Measurements from ENCODE around the gene CEP72. TPM values are rescaled to one million over a fixed set of nuclear protein-coding genes. Genes with fewer than 3 reads are reported as not detected.

CEP72 gene
- total RNA-seq, 1 donor from 2014 or later, result 11.9 TPM

DNA sequence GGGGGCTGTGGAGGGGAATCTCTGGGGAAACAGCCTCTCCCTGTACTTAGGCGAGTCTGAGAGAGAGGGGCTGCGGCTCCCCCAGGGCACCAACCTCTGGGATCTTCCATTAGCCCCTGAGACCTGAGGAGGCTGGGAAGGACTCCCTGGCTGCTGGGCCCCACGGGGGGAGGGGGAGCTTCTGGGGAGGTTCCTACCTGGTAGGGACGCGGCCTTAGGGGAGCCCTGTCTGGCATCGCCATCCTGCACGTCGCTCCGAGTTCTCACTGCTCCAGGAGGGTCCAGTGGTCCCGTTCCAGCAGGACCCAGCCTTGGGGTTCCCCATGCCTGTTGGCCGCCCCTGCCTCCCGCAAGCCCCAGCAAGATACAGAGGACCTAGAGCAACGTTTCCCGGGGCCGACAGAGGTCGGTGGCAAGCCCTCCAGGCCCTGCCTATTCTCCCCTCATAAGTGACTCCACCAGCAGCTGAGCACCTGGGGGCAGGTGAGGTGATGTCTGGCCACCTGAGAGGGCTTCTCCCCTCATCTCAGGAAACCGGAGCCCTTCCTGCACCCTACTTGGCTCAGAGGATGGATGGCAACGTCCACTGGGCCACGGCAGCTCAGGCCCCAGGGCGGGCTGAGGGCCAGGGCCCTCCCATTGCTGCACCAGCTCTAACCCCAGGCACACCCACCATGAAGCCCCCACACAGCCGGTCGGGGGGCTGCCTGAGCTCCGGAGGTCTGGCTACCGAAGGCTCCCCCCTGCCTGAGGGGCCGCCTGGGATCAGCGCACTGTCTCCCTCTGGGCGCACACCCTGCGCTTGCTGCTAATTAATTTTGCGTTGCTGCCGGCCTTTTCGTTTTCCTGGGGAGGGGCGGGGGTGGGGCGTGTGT lies 58.5 kb downstream of the CEP72 start:
- Mint-ChIP-seq H3K4me1 (ENCODE audit: unreplicated experiment) (no peaks in the 10 kb centered on the region), H3K36me3 (ENCODE audit: low read depth, unreplicated experiment) (peaks cover 10% of the 10 kb centered on the region), H3K27ac (ENCODE audit: unreplicated experiment) (no peak overlapping the region), H3K9me3 (ENCODE audit: unreplicated experiment) (no peaks in the 10 kb centered on the region), H3K27me3 (ENCODE audit: unreplicated experiment) (peaks cover 22% of the 10 kb centered on the region), H3K4me3 (ENCODE audit: unreplicated experiment) (no peak overlapping the region)
- TF ChIP-seq, protein P1, sequence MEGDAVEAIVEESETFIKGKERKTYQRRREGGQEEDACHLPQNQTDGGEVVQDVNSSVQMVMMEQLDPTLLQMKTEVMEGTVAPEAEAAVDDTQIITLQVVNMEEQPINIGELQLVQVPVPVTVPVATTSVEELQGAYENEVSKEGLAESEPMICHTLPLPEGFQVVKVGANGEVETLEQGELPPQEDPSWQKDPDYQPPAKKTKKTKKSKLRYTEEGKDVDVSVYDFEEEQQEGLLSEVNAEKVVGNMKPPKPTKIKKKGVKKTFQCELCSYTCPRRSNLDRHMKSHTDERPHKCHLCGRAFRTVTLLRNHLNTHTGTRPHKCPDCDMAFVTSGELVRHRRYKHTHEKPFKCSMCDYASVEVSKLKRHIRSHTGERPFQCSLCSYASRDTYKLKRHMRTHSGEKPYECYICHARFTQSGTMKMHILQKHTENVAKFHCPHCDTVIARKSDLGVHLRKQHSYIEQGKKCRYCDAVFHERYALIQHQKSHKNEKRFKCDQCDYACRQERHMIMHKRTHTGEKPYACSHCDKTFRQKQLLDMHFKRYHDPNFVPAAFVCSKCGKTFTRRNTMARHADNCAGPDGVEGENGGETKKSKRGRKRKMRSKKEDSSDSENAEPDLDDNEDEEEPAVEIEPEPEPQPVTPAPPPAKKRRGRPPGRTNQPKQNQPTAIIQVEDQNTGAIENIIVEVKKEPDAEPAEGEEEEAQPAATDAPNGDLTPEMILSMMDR (IDR thresholded peaks at IDR 0.05; ENCODE audit: unreplicated experiment), result no peak
- DNase-seq (ENCODE audit: low spot score), result no peak

- Mint-ChIP-seq H3K27ac (ENCODE audit: unreplicated experiment) (no peak overlapping the region), H3K4me3 (ENCODE audit: unreplicated experiment) (no peak overlapping the region), H3K27me3 (ENCODE audit: unreplicated experiment) (peaks cover 30% of the 10 kb centered on the region), H3K9me3 (ENCODE audit: unreplicated experiment) (no peaks in the 10 kb centered on the region), H3K36me3 (ENCODE audit: low read depth, unreplicated experiment) (peaks cover 11% of the 10 kb centered on the region), H3K4me1 (ENCODE audit: unreplicated experiment) (no peaks in the 10 kb centered on the region)
- DNase-seq (ENCODE audit: low spot score), result peak; percentile 82
- TF ChIP-seq, protein P1 (IDR thresholded peaks at IDR 0.05; ENCODE audit: unreplicated experiment), result peak; percentile 75
Measured at GRCh38 chr5:671459-672328, 59.6 kb downstream of the CEP72 start.

- peak; percentile 67 for DNase-seq (ENCODE audit: low spot score)
- Mint-ChIP-seq H3K27me3 (ENCODE audit: unreplicated experiment) (peaks cover 29% of the 10 kb centered on the region), H3K4me3 (ENCODE audit: unreplicated experiment) (no peak overlapping the region), H3K9me3 (ENCODE audit: unreplicated experiment) (no peaks in the 10 kb centered on the region), H3K27ac (ENCODE audit: unreplicated experiment) (peak overlapping the region; percentile 92), H3K4me1 (ENCODE audit: unreplicated experiment) (no peaks in the 10 kb centered on the region), H3K36me3 (ENCODE audit: low read depth, unreplicated experiment) (peaks cover 5% of the 10 kb centered on the region)
- TF ChIP-seq, protein P1 (IDR thresholded peaks at IDR 0.05; ENCODE audit: unreplicated experiment), result no peak
Measured at GRCh38 chr5:672329-673160, 60.4 kb downstream of the CEP72 start.

DNA sequence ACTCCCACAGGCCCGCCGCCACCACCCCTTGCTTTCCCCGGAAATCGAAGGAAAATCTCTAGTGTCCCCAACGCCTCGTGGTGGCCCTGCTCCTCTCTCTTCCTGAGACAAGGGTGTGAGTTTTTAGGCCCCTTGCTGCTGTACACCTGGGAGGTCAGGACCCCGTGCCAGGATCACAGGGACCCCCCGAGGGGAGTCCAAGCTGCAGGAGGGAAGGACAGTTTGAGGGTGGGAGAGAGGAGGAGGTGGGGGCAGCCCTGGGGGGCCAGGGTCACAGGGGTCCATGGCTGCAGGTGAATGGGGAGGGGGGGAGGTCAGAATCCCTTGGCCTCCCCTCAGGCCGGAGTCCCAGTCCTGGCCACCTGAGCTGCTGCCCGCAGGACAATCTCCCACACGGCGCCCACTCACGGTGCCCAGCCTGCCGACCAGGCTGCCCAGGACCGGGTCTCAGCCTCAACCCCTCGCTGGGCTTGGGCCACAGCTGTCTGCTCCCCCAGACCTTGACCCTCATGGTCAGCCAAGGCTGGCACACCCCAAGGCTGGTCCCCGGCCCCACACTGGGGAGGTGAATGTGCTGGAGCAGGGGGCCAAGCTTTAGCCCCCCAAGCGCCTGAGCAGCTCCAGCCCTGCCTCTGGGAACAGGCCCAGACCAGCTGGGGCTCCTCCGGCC lies 61.2 kb downstream of the CEP72 start:
- H3K9me3 Mint-ChIP-seq (ENCODE audit: unreplicated experiment), result no peaks in the 10 kb centered on the region
- H3K4me1 Mint-ChIP-seq (ENCODE audit: unreplicated experiment), result no peaks in the 10 kb centered on the region
- no peak overlapping the region for H3K4me3 Mint-ChIP-seq (ENCODE audit: unreplicated experiment)
- peak overlapping the region; percentile 92 for H3K27ac Mint-ChIP-seq (ENCODE audit: unreplicated experiment)
- no peak for DNase-seq (ENCODE audit: low spot score)
- TF ChIP-seq, protein P1 (IDR thresholded peaks at IDR 0.05; ENCODE audit: unreplicated experiment), result no peak
- H3K27me3 Mint-ChIP-seq (ENCODE audit: unreplicated experiment), result peaks cover 28% of the 10 kb centered on the region
- peaks cover 3% of the 10 kb centered on the region for H3K36me3 Mint-ChIP-seq (ENCODE audit: low read depth, unreplicated experiment)

Data from endothelial cell (in vitro differentiated cells).